ENCODE results near the gene OSGEP. TPM values are rescaled to one million over a fixed set of nuclear protein-coding genes. Genes with fewer than 3 reads are reported as not detected.

Gene OSGEP
- total RNA-seq, 2 experiments from 2014 or later: 76.6 to 86.6 TPM

GRCh38 chr14:20472536-20473169, 18.0 kb upstream of the OSGEP start:
- H3K4me1 ChIP-seq (ENCODE audit: insufficient read depth, low read length, poor library complexity, severe bottlenecking): peaks cover 38% of the 10 kb centered on the region
- BruUV-seq (replicated peaks): no TSS peak
- no peaks in the 10 kb centered on the region for H3K9me2 ChIP-seq (ENCODE audit: insufficient read depth, low read length)
- H3K4me3 ChIP-seq (ENCODE audit: low read depth, low read length, poor library complexity, severe bottlenecking): no peak overlapping the region
- no peak for TF ChIP-seq EZH2phosphoT487 (IDR thresholded peaks at IDR 0.05; ENCODE audit: borderline replicate concordance, low read depth, low read length)
- TF ChIP-seq CTCF (conservative IDR thresholded peaks at IDR 0.05; ENCODE audit: low read length): no peak
- peaks cover 27% of the 10 kb centered on the region for H4K20me1 ChIP-seq (ENCODE audit: insufficient read depth, low read length)
- H2AFZ ChIP-seq (ENCODE audit: low read length): no peak overlapping the region
- H3K4me2 ChIP-seq (ENCODE audit: low read length): peak overlapping the region; percentile 89; the same call in 1 of the 2 replicates
- no peak overlapping the region for H3K27ac ChIP-seq (ENCODE audit: low read depth, low read length, poor library complexity, severe bottlenecking)
- no peak for DNase-seq (ENCODE audit: low spot score)
- CTCF ChIA-PET (ENCODE audit: unreplicated experiment): no interaction called here
- no peaks in the 10 kb centered on the region for H3K9me3 ChIP-seq (ENCODE audit: low read length)
- intact Hi-C loops (cut with micrococcal nuclease; ENCODE audit: unreplicated experiment): loop anchor here (5.0 kb wide), 1 partner anchor 140 kb away; no protein-coding TSS in a partner anchor
- POLR2A ChIA-PET: interaction anchor here (0.8 to 1.3 kb wide), 4 partner anchors 9 to 145 kb away, joined by 3 to 5 read pairs (median 4); partner anchors contain the start of gene PIP4P1
- peaks cover 69% of the 10 kb centered on the region for H3K36me3 ChIP-seq (ENCODE audit: insufficient read depth, low read length)
- H3K79me2 ChIP-seq (ENCODE audit: insufficient read depth, low read depth, low read length): peaks cover 43% of the 10 kb centered on the region

- H3K79me2 ChIP-seq (ENCODE audit: insufficient read depth, low read depth, low read length): peaks cover 43% of the 10 kb centered on the region
- peak; percentile 17 for DNase-seq (ENCODE audit: low spot score)
- TF ChIP-seq EZH2phosphoT487 (IDR thresholded peaks at IDR 0.05; ENCODE audit: borderline replicate concordance, low read depth, low read length): no peak
- TF ChIP-seq CTCF (conservative IDR thresholded peaks at IDR 0.05; ENCODE audit: low read length): no peak
- peak overlapping the region; percentile 93; the same call in 1 of the 2 replicates for H2AFZ ChIP-seq (ENCODE audit: low read length)
- peak overlapping the region; percentile 89 for H3K4me2 ChIP-seq (ENCODE audit: low read length)
- ChIA-PET POLR2A (interaction anchor here (0.7 to 4.1 kb wide), 4 partner anchors 10 to 128 kb away, joined by 3 to 32 read pairs (median 22); partner anchors contain the start of genes PARP2 and PIP4P1), CTCF (ENCODE audit: unreplicated experiment) (interaction anchor here (1.0 kb wide), 1 partner anchor 55 kb away, joined by 4 read pairs; no protein-coding TSS in a partner anchor)
- peaks cover 17% of the 10 kb centered on the region for H4K20me1 ChIP-seq (ENCODE audit: insufficient read depth, low read length)
- no peaks in the 10 kb centered on the region for H3K9me3 ChIP-seq (ENCODE audit: low read length)
- BruUV-seq (replicated peaks): no TSS peak
- H3K4me1 ChIP-seq (ENCODE audit: insufficient read depth, low read length, poor library complexity, severe bottlenecking): peaks cover 18% of the 10 kb centered on the region
- H3K4me3 ChIP-seq (ENCODE audit: low read depth, low read length, poor library complexity, severe bottlenecking): peak overlapping the region; percentile 83
- intact Hi-C loops (cut with micrococcal nuclease; ENCODE audit: unreplicated experiment): loop anchor here (5.0 kb wide), 1 partner anchor 142 kb away; no protein-coding TSS in a partner anchor
- H3K27ac ChIP-seq (ENCODE audit: low read depth, low read length, poor library complexity, severe bottlenecking): peak overlapping the region; percentile 71
- no peaks in the 10 kb centered on the region for H3K9me2 ChIP-seq (ENCODE audit: insufficient read depth, low read length)
- peaks cover 49% of the 10 kb centered on the region for H3K36me3 ChIP-seq (ENCODE audit: insufficient read depth, low read length)
Measured at GRCh38 chr14:20470603-20470901, 15.9 kb upstream of the OSGEP start.
